Sigmoid colon (tissue), 4 donors: ENCODE results near the gene LYPD6B.

Experiments used
- POLR2A ChIP-seq, 2 donors: fragments of 450-650 bp; IDR thresholded peaks; one replicate each; pipeline ENCODE4 v1.6.1; 2016; ENCODE audit warnings: antibody characterized with exemption in 2 of 2, mild to moderate bottlenecking in 2 of 2, moderate library complexity in 2 of 2
- POLR2AphosphoS5 ChIP-seq, 4 donors: sonication (generic); formaldehyde crosslinking; IDR thresholded peaks; one replicate each; pipeline ENCODE4 v1.6.1; 2017; ENCODE audit warnings: antibody characterized with exemption in 4 of 4
- TF ChIP-seq, protein P1 (sequence below), 4 experiments: fragments of 450-650 bp in 3 of 4; fragments of 200-600 bp in 1 of 4; IDR thresholded peaks; one replicate each; pipeline ENCODE4 v1.5.1; 2016 to 2019; ENCODE audit warnings: antibody characterized with exemption in 4 of 4, mild to moderate bottlenecking in 3 of 4, moderate library complexity in 2 of 4

GRCh38 chr2:149019768-149020167 lies 18.7 kb upstream of the LYPD6B start:
- TF ChIP-seq, protein P1, sequence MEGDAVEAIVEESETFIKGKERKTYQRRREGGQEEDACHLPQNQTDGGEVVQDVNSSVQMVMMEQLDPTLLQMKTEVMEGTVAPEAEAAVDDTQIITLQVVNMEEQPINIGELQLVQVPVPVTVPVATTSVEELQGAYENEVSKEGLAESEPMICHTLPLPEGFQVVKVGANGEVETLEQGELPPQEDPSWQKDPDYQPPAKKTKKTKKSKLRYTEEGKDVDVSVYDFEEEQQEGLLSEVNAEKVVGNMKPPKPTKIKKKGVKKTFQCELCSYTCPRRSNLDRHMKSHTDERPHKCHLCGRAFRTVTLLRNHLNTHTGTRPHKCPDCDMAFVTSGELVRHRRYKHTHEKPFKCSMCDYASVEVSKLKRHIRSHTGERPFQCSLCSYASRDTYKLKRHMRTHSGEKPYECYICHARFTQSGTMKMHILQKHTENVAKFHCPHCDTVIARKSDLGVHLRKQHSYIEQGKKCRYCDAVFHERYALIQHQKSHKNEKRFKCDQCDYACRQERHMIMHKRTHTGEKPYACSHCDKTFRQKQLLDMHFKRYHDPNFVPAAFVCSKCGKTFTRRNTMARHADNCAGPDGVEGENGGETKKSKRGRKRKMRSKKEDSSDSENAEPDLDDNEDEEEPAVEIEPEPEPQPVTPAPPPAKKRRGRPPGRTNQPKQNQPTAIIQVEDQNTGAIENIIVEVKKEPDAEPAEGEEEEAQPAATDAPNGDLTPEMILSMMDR (IDR thresholded peaks at IDR 0.05): no peak
- no peak for TF ChIP-seq POLR2A (IDR thresholded peaks at IDR 0.05)
- TF ChIP-seq POLR2AphosphoS5 (IDR thresholded peaks at IDR 0.05): no peak
